ENCODE results near the gene NOS1AP. TPM values are rescaled to one million over a fixed set of nuclear protein-coding genes. Genes with fewer than 3 reads are reported as not detected.

The NOS1AP gene
- total and polyA plus RNA-seq, 2 donors (not counting 3 experiments of a cell fraction or from before 2014, with no cell fraction given): 1.3 to 5.4 TPM

DNA sequence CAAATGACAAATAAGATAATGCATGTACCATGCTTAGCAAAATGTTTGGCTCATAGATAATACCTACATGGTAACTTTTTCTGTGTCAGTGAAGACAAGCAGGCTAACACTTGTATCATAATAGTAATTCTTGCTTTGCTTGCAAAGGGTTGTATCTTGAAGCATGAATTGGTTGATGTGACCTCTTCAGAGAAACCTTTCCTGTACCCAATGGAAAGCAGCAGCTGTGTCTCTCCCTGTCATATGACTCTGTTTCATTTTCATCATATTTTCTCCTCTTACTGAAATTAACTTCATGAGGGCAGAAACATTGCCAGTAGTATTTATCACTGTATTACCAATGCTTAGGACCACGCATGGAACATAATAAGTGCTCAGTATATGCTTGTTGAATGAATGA is 338.0 kb downstream of the NOS1AP start:
- CTCF ChIA-PET: interaction anchor here (1.5 kb wide), 1 partner anchor 9 kb away, joined by 4 read pairs; no protein-coding TSS in a partner anchor
- H3K36me3 ChIP-seq (ENCODE audit: control insufficient read depth in 2 of 2, extremely low read depth in 1 of 2, insufficient read depth in 2 of 2, low read length in 2 of 2): no peaks in the 10 kb centered on the region
- dilution Hi-C loops (cut with MboI; ENCODE audit: extremely low pct_ligation_motif_present, low sequenced_read_pairs) (no loop called here), intact Hi-C loops (cut with micrococcal nuclease) (no loop called here)
- no peak for FAIRE-seq
- no peak for TF ChIP-seq POLR2A (IDR thresholded peaks at IDR 0.05; ENCODE audit: low read depth, low read length)
- TF ChIP-seq JUN (IDR thresholded peaks at IDR 0.05; ENCODE audit: borderline replicate concordance, insufficient read depth, insufficient read length, low read depth): no peak
- TF ChIP-seq EZH2 (IDR thresholded peaks at IDR 0.05; ENCODE audit: borderline replicate concordance, low read depth, low read length, severe bottlenecking): no peak
- no peak for TF ChIP-seq MYC (IDR thresholded peaks at IDR 0.05; ENCODE audit: low read depth, low read length)
- TF ChIP-seq, protein P1, sequence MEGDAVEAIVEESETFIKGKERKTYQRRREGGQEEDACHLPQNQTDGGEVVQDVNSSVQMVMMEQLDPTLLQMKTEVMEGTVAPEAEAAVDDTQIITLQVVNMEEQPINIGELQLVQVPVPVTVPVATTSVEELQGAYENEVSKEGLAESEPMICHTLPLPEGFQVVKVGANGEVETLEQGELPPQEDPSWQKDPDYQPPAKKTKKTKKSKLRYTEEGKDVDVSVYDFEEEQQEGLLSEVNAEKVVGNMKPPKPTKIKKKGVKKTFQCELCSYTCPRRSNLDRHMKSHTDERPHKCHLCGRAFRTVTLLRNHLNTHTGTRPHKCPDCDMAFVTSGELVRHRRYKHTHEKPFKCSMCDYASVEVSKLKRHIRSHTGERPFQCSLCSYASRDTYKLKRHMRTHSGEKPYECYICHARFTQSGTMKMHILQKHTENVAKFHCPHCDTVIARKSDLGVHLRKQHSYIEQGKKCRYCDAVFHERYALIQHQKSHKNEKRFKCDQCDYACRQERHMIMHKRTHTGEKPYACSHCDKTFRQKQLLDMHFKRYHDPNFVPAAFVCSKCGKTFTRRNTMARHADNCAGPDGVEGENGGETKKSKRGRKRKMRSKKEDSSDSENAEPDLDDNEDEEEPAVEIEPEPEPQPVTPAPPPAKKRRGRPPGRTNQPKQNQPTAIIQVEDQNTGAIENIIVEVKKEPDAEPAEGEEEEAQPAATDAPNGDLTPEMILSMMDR (IDR thresholded peaks at IDR 0.05; ENCODE audit: extremely low read depth in 1 of 2, insufficient read depth in 1 of 2, low read depth in 1 of 2, low read length in 2 of 2): no peak
- no peak for TF ChIP-seq GATA2 (IDR thresholded peaks at IDR 0.05; ENCODE audit: insufficient read depth, insufficient read length, low read depth, low read length)
- TF ChIP-seq, protein P2, sequence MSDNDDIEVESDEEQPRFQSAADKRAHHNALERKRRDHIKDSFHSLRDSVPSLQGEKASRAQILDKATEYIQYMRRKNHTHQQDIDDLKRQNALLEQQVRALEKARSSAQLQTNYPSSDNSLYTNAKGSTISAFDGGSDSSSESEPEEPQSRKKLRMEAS (IDR thresholded peaks at IDR 0.05; ENCODE audit: insufficient read depth, insufficient read length): no peak
- no peak for TF ChIP-seq FOS (IDR thresholded peaks at IDR 0.05; ENCODE audit: borderline replicate concordance, insufficient read depth, low read length)
- no peak for TF ChIP-seq POLR2AphosphoS5 (IDR thresholded peaks at IDR 0.05; ENCODE audit: insufficient read depth, low read depth, low read length)
- no peak overlapping the region for H3K4me3 ChIP-seq (replicated peaks in 1 of 3; ENCODE audit: insufficient read depth in 1 of 3, low read depth in 1 of 3, low read length in 3 of 3)
- no peak overlapping the region for H3K9ac ChIP-seq (replicated peaks; ENCODE audit: extremely low read depth, insufficient read depth, low read length)
- H3K27ac ChIP-seq (ENCODE audit: insufficient read depth, low read depth, low read length): no peak overlapping the region
- POLR2A ChIA-PET: no interaction called here
- H2AFZ ChIP-seq (ENCODE audit: low read depth, low read length): no peak overlapping the region
- no peak overlapping the region for H3K4me2 ChIP-seq (ENCODE audit: insufficient read depth, low read length)
- H3K79me2 ChIP-seq (ENCODE audit: control insufficient read depth, insufficient read depth, low read length): no peaks in the 10 kb centered on the region
- H3K27me3 ChIP-seq (ENCODE audit: control insufficient read depth in 2 of 2, insufficient read depth in 2 of 2, low read length in 2 of 2): no peaks in the 10 kb centered on the region
- peaks cover 8% of the 10 kb centered on the region for H3K4me1 ChIP-seq (ENCODE audit: control insufficient read depth, extremely low read depth, insufficient read depth, low read length)
- no peaks in the 10 kb centered on the region for H3K9me1 ChIP-seq (replicated peaks; ENCODE audit: control insufficient read depth, extremely low read depth, insufficient read depth, low read length)
- DNase-seq (ENCODE audit: low read depth, low spot score): no peak
- BruUV-seq (replicated peaks): no TSS peak
- H3K9me3 ChIP-seq (replicated peaks; ENCODE audit: control insufficient read depth, insufficient read depth, low read length): no peaks in the 10 kb centered on the region
- no peaks in the 10 kb centered on the region for H4K20me1 ChIP-seq (replicated peaks; ENCODE audit: control insufficient read depth, extremely low read depth, insufficient read depth, low read length)
